Small intestine (tissue), 7 donors: ENCODE data around the gene MTCL1. TPM values are rescaled to one million over a fixed set of nuclear protein-coding genes. Genes with fewer than 3 reads are reported as not detected.
A peak's percentile ranks its signal among the peaks of the same experiment; 100 is the strongest.

ENCODE experiments used
- DNase-seq, 2 donors: peaks; one replicate each; pipeline versions ENCODE4 v3.0.0 to v3.0.0-alpha.2; 2013
- FAIRE-seq: peaks from 2 replicates; lab custom pipeline; 2012; peaks lifted over from hg19 to GRCh38; lab: Jason Lieb, UNC
- H3K27ac ChIP-seq, 3 donors: one replicate each; pipeline ENCODE4 v1.5.1; 2013; ENCODE audit warnings: low read length in 2 of 3, mild to moderate bottlenecking in 2 of 3, control low read depth in 1 of 3, inconsistent platforms in 1 of 3, low read depth in 1 of 3, moderate library complexity in 1 of 3
- H3K27me3 ChIP-seq, 3 donors: one replicate each; pipeline ENCODE4 v1.6.1; 2013; ENCODE audit warnings: low read length in 3 of 3, inconsistent platforms in 1 of 3; ENCODE audit not compliant: control insufficient read depth in 3 of 3, insufficient read depth in 3 of 3
- H3K36me3 ChIP-seq, 3 donors: one replicate each; pipeline ENCODE4 v1.6.1; 2013; ENCODE audit warnings: low read length in 3 of 3, inconsistent platforms in 1 of 3, low read depth in 1 of 3, mild to moderate bottlenecking in 1 of 3, moderate library complexity in 1 of 3; ENCODE audit not compliant: control insufficient read depth in 3 of 3, insufficient read depth in 2 of 3
- H3K4me1 ChIP-seq, 3 donors: one replicate each; pipeline ENCODE4 v1.6.1; 2013; ENCODE audit warnings: low read length in 2 of 3, inconsistent platforms in 1 of 3, low read depth in 1 of 3, mild to moderate bottlenecking in 1 of 3, moderate library complexity in 1 of 3; ENCODE audit not compliant: control insufficient read depth in 3 of 3, insufficient read depth in 2 of 3
- H3K4me3 ChIP-seq, 3 donors: one replicate each; pipeline ENCODE4 v1.5.1; 2013; ENCODE audit warnings: low read length in 3 of 3, control low read depth in 1 of 3, inconsistent platforms in 1 of 3, low read depth in 1 of 3, mild to moderate bottlenecking in 1 of 3, moderate library complexity in 1 of 3
- H3K9me3 ChIP-seq, 2 donors: one replicate each; pipeline ENCODE4 v1.6.1; 2013; ENCODE audit warnings: low read depth in 1 of 2, low read length in 1 of 2; ENCODE audit not compliant: control insufficient read depth in 2 of 2, insufficient read depth in 1 of 2
- WGBS, 3 donors: extraction: QIAGEN DNeasy Blood & Tissue Kit; methylation state at CpG; one replicate each; pipeline ENCODE4 v1.1.7; 2013; 5-methylcytosine and 5-hydroxymethylcytosine counted together
- polyA plus RNA-seq, 4 donors: library from polyadenylated mRNA; stranded (reverse) in 3 of 4; unstranded in 1 of 4; fragments of 200-250 nt in 3 of 4; fragments of 120-200 nt in 1 of 4; gene quantifications; one replicate each; pipeline versions ENCODE4 v1.2.1 to v1.2.3, GENCODE V29; 2013
- donor health status: healthy with polysubstance abuse.
- donor health status: control.
- donor health status: control.
- donor health status: Bipolar disorder and iron deficiency.
- donor health status: healthy.

The MTCL1 gene
- polyA plus RNA-seq, 4 donors: 2.5 to 12.4 (median 6.0) TPM

DNA sequence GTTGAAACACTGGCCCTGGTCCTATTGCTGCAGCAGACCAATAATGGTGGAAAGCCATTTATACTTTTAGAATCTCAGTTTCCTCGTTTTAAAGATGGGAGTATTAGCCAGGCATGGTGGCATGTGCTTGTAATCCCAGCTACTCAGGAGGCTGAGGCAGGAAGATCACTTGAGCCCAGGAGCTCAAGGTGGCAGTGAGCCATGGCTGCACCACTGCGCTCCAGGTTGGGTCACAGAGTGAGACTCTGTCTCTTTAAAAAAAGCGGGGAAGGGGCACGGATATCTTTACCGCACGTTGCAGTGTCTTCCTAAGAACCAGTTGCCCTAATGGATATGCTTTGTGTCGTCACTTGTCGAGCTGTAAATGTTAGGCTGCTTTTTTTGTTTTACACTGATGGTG lies 8.3 kb downstream of the MTCL1 start:
- H3K9me3 ChIP-seq: peaks cover 0 to 3% of the 10 kb centered on the region in 2 donors
- peaks cover 0 to 7% (median 5%) of the 10 kb centered on the region in 3 donors for H3K4me1 ChIP-seq
- H3K4me3 ChIP-seq: no peak overlapping the region
- DNase-seq (no peak), FAIRE-seq (no peak)
- WGBS, 3 donors: 68 to 73% (median 72%) methylated on average over 8 of the region's 8 CpGs
- H3K27me3 ChIP-seq: peaks cover 0 to 29% (median 0%) of the 10 kb centered on the region in 3 donors
- H3K27ac ChIP-seq: no peak overlapping the region
- no peaks in the 10 kb centered on the region for H3K36me3 ChIP-seq

DNA sequence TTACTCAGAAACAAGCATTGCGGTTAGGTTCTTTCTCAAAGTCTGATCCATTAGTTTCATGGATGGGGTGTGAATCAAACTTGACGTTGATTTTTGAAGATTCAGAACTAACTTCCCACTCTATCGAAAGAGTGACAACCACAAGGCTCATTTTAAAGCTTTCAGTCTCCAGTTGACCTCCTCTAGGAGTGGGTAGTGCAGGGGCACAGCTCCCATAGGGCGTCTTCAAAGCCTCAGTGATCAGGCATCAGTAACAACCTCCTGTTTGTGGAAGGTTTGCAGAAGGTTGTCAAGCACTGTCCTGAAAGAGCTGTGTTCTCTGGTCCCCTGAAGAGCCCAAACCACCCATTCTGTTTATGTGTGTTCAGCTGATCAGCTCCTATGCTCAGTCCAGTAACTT lies 10.2 kb downstream of the MTCL1 start:
- no peak overlapping the region for H3K27ac ChIP-seq
- no peak for DNase-seq
- peaks cover 0 to 22% (median 8%) of the 10 kb centered on the region in 3 donors for H3K4me1 ChIP-seq
- peaks cover 0 to 3% of the 10 kb centered on the region in 2 donors for H3K9me3 ChIP-seq
- no peak overlapping the region for H3K4me3 ChIP-seq
- peaks cover 0 to 2% (median 0%) of the 10 kb centered on the region in 3 donors for H3K36me3 ChIP-seq
- no peak for FAIRE-seq
- H3K27me3 ChIP-seq: peaks cover 0 to 21% (median 0%) of the 10 kb centered on the region in 3 donors
- 80 to 90% (median 85%) methylated on average over 4 of the region's 4 CpGs for whole genome bisulfite sequencing, 3 donors

DNA sequence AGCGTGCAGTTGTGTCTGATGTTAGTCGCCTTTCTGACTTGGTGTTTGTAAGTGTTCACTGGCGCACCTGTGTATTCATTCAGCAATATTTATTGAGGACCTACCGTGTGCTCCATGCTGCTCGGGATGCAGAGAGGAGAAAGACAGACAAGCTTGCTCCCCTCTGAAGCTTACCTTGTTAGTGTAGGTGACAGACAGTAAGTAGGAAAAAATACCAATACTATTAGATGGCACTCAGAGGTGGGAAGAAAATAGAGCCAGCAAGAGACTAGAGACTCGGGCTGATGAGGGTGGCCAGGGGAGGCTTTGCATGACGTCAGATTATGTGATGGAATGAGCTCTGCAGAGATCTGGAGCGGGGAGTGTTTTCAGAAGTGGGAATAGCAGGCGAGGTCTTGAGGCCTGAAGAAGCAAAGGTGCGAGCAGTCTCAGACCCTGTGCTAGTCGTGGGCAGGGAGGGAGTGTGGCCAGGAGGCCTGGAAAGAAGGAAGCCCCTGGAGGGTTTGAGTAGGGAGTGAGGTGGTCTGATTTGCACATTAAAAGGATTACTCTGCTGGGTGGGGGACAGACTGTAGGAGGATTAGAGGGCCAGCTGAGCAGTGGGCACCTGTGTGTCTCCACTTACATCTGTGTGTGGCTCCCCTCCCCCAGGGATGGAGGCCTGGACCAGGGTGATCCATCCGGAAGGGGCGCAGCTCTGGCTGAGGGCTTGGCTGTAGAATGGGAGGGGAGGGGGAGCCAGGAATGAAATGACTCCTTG lies 11.8 kb downstream of the MTCL1 start:
- Histone ChIP-seq H3K27ac (no peak overlapping the region), H3K9me3 (no peaks in the 10 kb centered on the region), H3K4me1 (peaks cover 0 to 36% (median 9%) of the 10 kb centered on the region in 3 donors), H3K36me3 (peaks cover 0 to 9% (median 0%) of the 10 kb centered on the region in 3 donors), H3K4me3 (no peak overlapping the region), H3K27me3 (peaks cover 0 to 18% (median 0%) of the 10 kb centered on the region in 3 donors)
- DNase-seq: no peak
- 86 to 93% (median 88%) methylated on average over 13 of the region's 13 CpGs for WGBS, 3 donors
- no peak for FAIRE-seq

DNA sequence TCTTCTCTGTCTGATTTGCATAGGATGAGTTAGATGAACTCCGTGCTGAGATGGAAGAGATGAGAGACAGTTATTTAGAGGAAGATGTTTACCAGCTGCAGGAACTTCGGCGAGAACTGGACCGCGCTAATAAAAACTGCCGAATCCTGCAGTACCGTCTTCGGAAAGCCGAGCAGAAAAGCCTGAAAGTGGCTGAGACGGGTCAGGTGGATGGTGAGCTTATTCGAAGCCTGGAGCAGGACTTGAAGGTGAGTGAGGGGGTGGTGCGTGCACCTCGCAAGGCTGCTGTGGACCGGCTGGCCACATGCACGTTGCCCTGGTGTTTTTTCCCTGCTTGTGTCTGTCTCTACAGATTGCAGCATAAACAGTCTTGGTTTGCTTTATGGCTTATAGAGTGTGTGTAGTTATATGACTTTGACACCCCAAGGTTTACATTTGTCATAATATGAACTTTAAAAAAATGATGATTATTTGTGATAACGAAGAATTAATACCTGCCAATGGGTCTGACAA lies 13.1 kb downstream of the MTCL1 start:
- Histone ChIP-seq H3K4me3 (no peak overlapping the region), H3K27ac (no peak overlapping the region), H3K4me1 (peaks cover 0 to 42% (median 11%) of the 10 kb centered on the region in 3 donors), H3K27me3 (peaks cover 0 to 16% (median 0%) of the 10 kb centered on the region in 3 donors), H3K36me3 (peaks cover 0 to 9% (median 0%) of the 10 kb centered on the region in 3 donors), H3K9me3 (no peaks in the 10 kb centered on the region)
- DNase-seq: peak in 1 of 2 donors; percentile 31
- FAIRE-seq: no peak
- WGBS, 3 donors: 56 to 69% (median 68%) methylated on average over 16 of the region's 16 CpGs

- no peak for FAIRE-seq
- Histone ChIP-seq H3K4me1 (peaks cover 0 to 46% (median 13%) of the 10 kb centered on the region in 3 donors), H3K36me3 (peaks cover 0 to 9% (median 0%) of the 10 kb centered on the region in 3 donors), H3K27me3 (peaks cover 0 to 16% (median 0%) of the 10 kb centered on the region in 3 donors), H3K27ac (no peak overlapping the region), H3K9me3 (no peaks in the 10 kb centered on the region), H3K4me3 (no peak overlapping the region)
- WGBS, 3 donors: 15 to 63% (median 22%) methylated on average over 4 of the region's 4 CpGs
- DNase-seq: peak; percentile 77 to 86
Measured at GRCh38 chr18:8719192-8719591, 13.8 kb downstream of the MTCL1 start.

DNA sequence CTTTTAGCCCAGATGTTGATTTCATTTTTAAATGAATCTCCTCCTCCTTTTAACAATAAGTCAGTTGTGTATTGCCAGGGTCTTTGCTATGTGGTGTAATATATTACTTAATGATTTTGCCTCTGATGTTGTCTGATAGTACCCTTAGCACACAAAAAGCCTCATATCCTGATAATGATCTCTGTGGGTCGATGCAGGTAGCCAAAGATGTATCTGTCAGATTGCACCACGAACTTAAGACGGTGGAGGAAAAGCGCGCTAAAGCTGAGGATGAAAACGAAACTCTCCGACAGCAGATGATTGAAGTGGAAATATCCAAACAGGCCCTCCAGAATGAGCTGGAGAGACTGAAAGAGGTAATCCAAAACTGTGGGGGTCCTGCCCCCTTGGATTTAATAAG lies 14.8 kb downstream of the MTCL1 start:
- FAIRE-seq (no peak), DNase-seq (no peak)
- H3K4me3 ChIP-seq: no peak overlapping the region
- no peak overlapping the region for H3K27ac ChIP-seq
- H3K4me1 ChIP-seq: peaks cover 0 to 46% (median 13%) of the 10 kb centered on the region in 3 donors
- H3K36me3 ChIP-seq: peaks cover 0 to 9% (median 0%) of the 10 kb centered on the region in 3 donors
- H3K27me3 ChIP-seq: peaks cover 0 to 14% (median 0%) of the 10 kb centered on the region in 3 donors
- H3K9me3 ChIP-seq: no peaks in the 10 kb centered on the region
- 80 to 85% (median 84%) methylated on average over 7 of the region's 7 CpGs for WGBS, 3 donors

- WGBS, 3 donors: 36 to 69% (median 54%) methylated on average over 9 of the region's 9 CpGs
- Histone ChIP-seq H3K27me3 (peaks cover 0 to 9% (median 0%) of the 10 kb centered on the region in 3 donors), H3K4me3 (no peak overlapping the region), H3K9me3 (no peaks in the 10 kb centered on the region), H3K4me1 (peaks cover 0 to 46% (median 13%) of the 10 kb centered on the region in 3 donors), H3K36me3 (peaks cover 0 to 9% (median 0%) of the 10 kb centered on the region in 3 donors), H3K27ac (peak overlapping the region in 1 of 3 donors; percentile 39)
- no peak for DNase-seq
- FAIRE-seq: no peak
Measured at GRCh38 chr18:8721094-8721669, 15.8 kb downstream of the MTCL1 start.

- H3K4me1 ChIP-seq: peaks cover 0 to 46% (median 13%) of the 10 kb centered on the region in 3 donors
- H3K9me3 ChIP-seq: no peaks in the 10 kb centered on the region
- peaks cover 0 to 9% (median 0%) of the 10 kb centered on the region in 3 donors for H3K36me3 ChIP-seq
- DNase-seq: peak; percentile 37 to 68
- 54 to 79% (median 63%) methylated on average over 5 of the region's 5 CpGs for WGBS, 3 donors
- FAIRE-seq: no peak
- no peak overlapping the region for H3K4me3 ChIP-seq
- H3K27ac ChIP-seq: peak overlapping the region in 1 of 3 donors; percentile 39
- H3K27me3 ChIP-seq: peaks cover 0 to 7% (median 0%) of the 10 kb centered on the region in 3 donors
Measured at GRCh38 chr18:8721716-8722115, 16.4 kb downstream of the MTCL1 start.
